Endodermal cell (in vitro differentiated cells): ENCODE measurements around the gene FILIP1L. TPM values are rescaled to one million over a fixed set of nuclear protein-coding genes. Genes with fewer than 3 reads are reported as not detected.

Experiments
- DNase-seq: peaks from one replicate; pipeline ENCODE4 v3.0.0-alpha.2; 2017
- H3K27ac ChIP-seq: 2 replicates; pipeline ENCODE4 v1.5.1; 2013; ENCODE audit warnings: mild to moderate bottlenecking, low read depth, low read length, moderate library complexity
- H3K27me3 ChIP-seq: 2 replicates; pipeline ENCODE4 v1.6.1; 2013; ENCODE audit warnings: mild to moderate bottlenecking, low read length, moderate library complexity; ENCODE audit not compliant: insufficient read depth, control insufficient read depth, poor library complexity, severe bottlenecking
- H3K36me3 ChIP-seq: 2 replicates; pipeline ENCODE4 v1.7.0; 2013; ENCODE audit warnings: mild to moderate bottlenecking, low read length, moderate library complexity; ENCODE audit not compliant: control insufficient read depth, insufficient read depth
- H3K4me1 ChIP-seq: one replicate; pipeline ENCODE4 v1.7.0; 2013; ENCODE audit warnings: low read length; ENCODE audit not compliant: control insufficient read depth, insufficient read depth
- H3K4me3 ChIP-seq: 2 replicates; pipeline ENCODE4 v1.5.1; 2013; ENCODE audit warnings: mild to moderate bottlenecking, low read length, moderate library complexity
- H3K9ac ChIP-seq: 2 replicates; pipeline ENCODE4 v1.6.1; 2013; ENCODE audit warnings: mild to moderate bottlenecking, low read length, moderate library complexity; ENCODE audit not compliant: poor library complexity, severe bottlenecking; ENCODE audit errors: extremely low read depth
- H3K9me3 ChIP-seq: 2 replicates; pipeline ENCODE4 v1.6.1; 2013; ENCODE audit warnings: mild to moderate bottlenecking, low read length, moderate library complexity; ENCODE audit not compliant: control insufficient read depth
- H3K27ac Mint-ChIP-seq: 2 replicates; pipeline ENCODE4 v1.8.0; 2020; ENCODE audit warnings: mixed read lengths
- H3K27me3 Mint-ChIP-seq: 2 replicates; pipeline ENCODE4 v1.8.0; 2021; ENCODE audit warnings: mild to moderate bottlenecking, mixed read lengths; ENCODE audit not compliant: insufficient read depth
- H3K36me3 Mint-ChIP-seq: 2 replicates; pipeline ENCODE4 v1.8.0; 2020; ENCODE audit warnings: low read depth, mixed read lengths
- H3K4me1 Mint-ChIP-seq: 2 replicates; pipeline ENCODE4 v1.8.0; 2020; ENCODE audit warnings: mixed read lengths
- H3K4me3 Mint-ChIP-seq: 2 replicates; pipeline ENCODE4 v1.8.0; 2020; ENCODE audit warnings: mild to moderate bottlenecking, moderate library complexity, mixed read lengths
- H3K9me3 Mint-ChIP-seq: 2 replicates; pipeline ENCODE4 v1.8.0; 2020; ENCODE audit warnings: mild to moderate bottlenecking, mixed read lengths
- WGBS, 2 experiments: methylation state at CpG; one replicate each; pipeline versions ENCODE4 v1.1.5 to v1.1.7; 2013; ENCODE audit warnings: missing lambda C conversion rate in 2 of 2, mixed read lengths in 1 of 2; ENCODE audit not compliant: insufficient coverage in 1 of 2, insufficient read length in 1 of 2; 5-methylcytosine and 5-hydroxymethylcytosine counted together
- total RNA-seq, 2 donors: library from RNA; stranded (reverse); fragmentation: NEBNext Ultra II Directional in 1 of 2; extraction: Animal tissue kit (Norgen Biotek cat#: 25700) in 1 of 2; gene quantifications; 2 replicates in 1 of 2; 3 replicates in 1 of 2; pipeline ENCODE4 v1.2.1, GENCODE V29; 2021
- TF ChIP-seq, protein P1 (sequence below): fragments of 200-600 bp; sonication (generic); conservative IDR thresholded peaks from 2 replicates; pipeline ENCODE4 v1.5.0; 2021; ENCODE audit warnings: antibody characterized with exemption, mild to moderate bottlenecking

Gene FILIP1L
- total RNA-seq, 2 donors from 2014 or later = 0.84 to 2.5 TPM

DNA sequence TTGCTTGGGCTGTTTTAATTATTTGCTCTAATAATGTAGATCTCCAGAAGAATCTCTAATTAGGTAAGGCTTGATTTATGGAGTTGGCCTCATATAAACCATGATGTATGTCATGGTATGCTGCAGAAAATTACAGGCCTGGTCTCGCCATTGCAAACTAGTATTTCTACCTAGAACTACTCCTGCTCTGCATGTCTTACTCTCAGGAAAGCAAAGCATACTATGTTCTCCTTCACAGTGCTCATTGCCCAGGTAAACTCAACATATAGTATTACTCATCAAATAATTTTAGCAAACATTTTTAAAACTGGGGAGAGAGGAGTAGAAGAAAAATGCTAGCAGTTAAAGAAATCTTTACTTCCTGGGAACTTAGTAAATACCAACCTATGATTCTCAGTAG lies 90.7 kb downstream of the FILIP1L start:
- H3K36me3 ChIP-seq = no peaks in the 10 kb centered on the region
- DNase-seq = no peak
- no peak overlapping the region for H3K4me3 ChIP-seq
- 90% methylated on average over 1 of the region's 1 CpG; no CpG with 5 or more reads in 1 of the 2 experiments for WGBS, 2 experiments
- H3K27ac ChIP-seq = no peak overlapping the region
- no peak overlapping the region for H3K27ac Mint-ChIP-seq
- H3K4me1 ChIP-seq = no peaks in the 10 kb centered on the region
- H3K9me3 ChIP-seq = no peaks in the 10 kb centered on the region
- H3K36me3 Mint-ChIP-seq = no peaks in the 10 kb centered on the region
- TF ChIP-seq, protein P1, sequence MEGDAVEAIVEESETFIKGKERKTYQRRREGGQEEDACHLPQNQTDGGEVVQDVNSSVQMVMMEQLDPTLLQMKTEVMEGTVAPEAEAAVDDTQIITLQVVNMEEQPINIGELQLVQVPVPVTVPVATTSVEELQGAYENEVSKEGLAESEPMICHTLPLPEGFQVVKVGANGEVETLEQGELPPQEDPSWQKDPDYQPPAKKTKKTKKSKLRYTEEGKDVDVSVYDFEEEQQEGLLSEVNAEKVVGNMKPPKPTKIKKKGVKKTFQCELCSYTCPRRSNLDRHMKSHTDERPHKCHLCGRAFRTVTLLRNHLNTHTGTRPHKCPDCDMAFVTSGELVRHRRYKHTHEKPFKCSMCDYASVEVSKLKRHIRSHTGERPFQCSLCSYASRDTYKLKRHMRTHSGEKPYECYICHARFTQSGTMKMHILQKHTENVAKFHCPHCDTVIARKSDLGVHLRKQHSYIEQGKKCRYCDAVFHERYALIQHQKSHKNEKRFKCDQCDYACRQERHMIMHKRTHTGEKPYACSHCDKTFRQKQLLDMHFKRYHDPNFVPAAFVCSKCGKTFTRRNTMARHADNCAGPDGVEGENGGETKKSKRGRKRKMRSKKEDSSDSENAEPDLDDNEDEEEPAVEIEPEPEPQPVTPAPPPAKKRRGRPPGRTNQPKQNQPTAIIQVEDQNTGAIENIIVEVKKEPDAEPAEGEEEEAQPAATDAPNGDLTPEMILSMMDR = no peak
- H3K4me1 Mint-ChIP-seq = no peaks in the 10 kb centered on the region
- no peak overlapping the region for H3K4me3 Mint-ChIP-seq
- H3K9ac ChIP-seq = no peak overlapping the region
- H3K9me3 Mint-ChIP-seq = no peaks in the 10 kb centered on the region
- H3K27me3 Mint-ChIP-seq = no peaks in the 10 kb centered on the region
- H3K27me3 ChIP-seq = no peaks in the 10 kb centered on the region

DNA sequence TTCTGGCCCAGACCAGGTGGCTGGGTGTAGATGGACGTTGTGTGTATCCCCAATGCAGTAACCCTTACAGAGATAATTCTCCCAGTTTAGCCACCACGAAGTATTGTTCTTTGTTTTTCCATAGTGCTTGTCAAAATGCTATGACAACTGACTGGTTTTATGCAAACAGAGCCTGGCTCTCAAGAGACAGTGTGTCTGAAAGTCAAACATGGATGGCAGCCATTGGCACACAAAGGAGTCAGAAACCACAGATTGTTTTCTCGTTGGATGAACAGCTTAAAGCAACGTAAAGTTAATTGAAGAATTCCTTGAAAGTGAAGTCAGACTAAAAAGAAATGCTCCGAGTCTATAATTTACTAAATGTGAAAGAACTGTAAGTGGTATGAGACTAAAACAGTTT lies 91.2 kb downstream of the FILIP1L start:
- H3K4me3 Mint-ChIP-seq = no peak overlapping the region
- no peak overlapping the region for H3K27ac ChIP-seq
- H3K9me3 Mint-ChIP-seq = no peaks in the 10 kb centered on the region
- no peaks in the 10 kb centered on the region for H3K4me1 Mint-ChIP-seq
- H3K27me3 Mint-ChIP-seq = no peaks in the 10 kb centered on the region
- no peaks in the 10 kb centered on the region for H3K9me3 ChIP-seq
- 86% methylated on average over 5 of the region's 5 CpGs for WGBS, 2 experiments
- no peaks in the 10 kb centered on the region for H3K27me3 ChIP-seq
- H3K36me3 ChIP-seq = no peaks in the 10 kb centered on the region
- DNase-seq = no peak
- H3K27ac Mint-ChIP-seq = no peak overlapping the region
- no peaks in the 10 kb centered on the region for H3K4me1 ChIP-seq
- TF ChIP-seq, protein P1 = no peak
- H3K9ac ChIP-seq = no peak overlapping the region
- no peaks in the 10 kb centered on the region for H3K36me3 Mint-ChIP-seq
- no peak overlapping the region for H3K4me3 ChIP-seq

DNA sequence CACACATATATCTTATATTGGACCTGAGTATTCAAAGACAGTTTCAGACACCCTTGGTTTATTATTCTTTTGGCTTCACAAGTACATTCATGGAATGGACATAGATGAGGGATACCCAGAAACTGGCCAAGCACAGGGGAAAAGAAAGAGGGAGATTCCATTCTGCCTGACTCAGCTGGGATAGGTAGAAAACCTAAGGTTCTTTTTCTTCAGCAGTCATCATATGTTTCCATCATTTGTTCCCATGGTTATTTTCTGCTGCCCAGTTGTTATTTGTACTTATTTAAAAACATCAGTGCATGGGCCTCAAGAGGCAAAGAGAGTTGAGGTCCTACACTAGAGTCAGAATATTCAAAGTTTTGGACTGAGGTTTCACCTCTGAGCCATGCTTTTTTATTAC lies 91.8 kb downstream of the FILIP1L start:
- H3K9me3 Mint-ChIP-seq = no peaks in the 10 kb centered on the region

More for the DNA sequence above, 91.8 kb downstream of the FILIP1L start:
- Mint-ChIP-seq H3K27ac (no peak overlapping the region), H3K4me3 (no peak overlapping the region), H3K4me1 (no peaks in the 10 kb centered on the region), H3K36me3 (no peaks in the 10 kb centered on the region), H3K27me3 (no peaks in the 10 kb centered on the region)
- TF ChIP-seq, protein P1 = no peak
- Histone ChIP-seq H3K36me3 (no peaks in the 10 kb centered on the region), H3K27me3 (no peaks in the 10 kb centered on the region), H3K9me3 (no peaks in the 10 kb centered on the region), H3K4me3 (no peak overlapping the region), H3K4me1 (no peaks in the 10 kb centered on the region), H3K27ac (no peak overlapping the region), H3K9ac (no peak overlapping the region)
- no peak for DNase-seq
